ENCODE measurements around the gene SLC20A1.

DNA sequence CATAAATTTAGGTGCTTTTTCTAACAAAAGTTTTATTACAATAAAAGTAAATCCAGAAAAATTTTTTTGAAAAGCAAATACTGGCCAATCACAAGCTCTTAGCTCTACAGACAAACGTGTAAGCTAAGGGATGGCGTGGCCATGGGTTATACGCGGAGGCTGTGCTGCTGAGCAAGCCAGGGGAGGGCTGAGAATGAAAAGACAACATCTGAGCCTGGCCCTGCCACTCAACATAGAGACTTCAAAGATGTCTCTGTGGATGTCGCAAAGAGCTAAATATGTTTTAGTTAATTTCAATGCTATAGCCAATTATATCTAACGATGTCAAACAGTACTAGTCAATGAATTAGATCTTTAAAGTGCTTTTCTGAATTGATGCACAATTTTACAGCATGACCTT is 41.8 kb downstream of the SLC20A1 start:
- TF ChIP-seq EZH2phosphoT487 (IDR thresholded peaks at IDR 0.05; ENCODE audit: insufficient read depth, low read depth), result no peak
- no peak for TF ChIP-seq EZH2 (IDR thresholded peaks at IDR 0.05; ENCODE audit: insufficient read depth, poor library complexity, severe bottlenecking)

Measured in GM23248 (cell line).